ENCODE measurements around the gene MPZL2.

GRCh38 chr11:118241764-118242098, 22.4 kb downstream of the MPZL2 start:
- TF ChIP-seq EZH2 (IDR thresholded peaks at IDR 0.05) (no peak), CTCF (IDR thresholded peaks at IDR 0.05) (no peak), EZH2phosphoT487 (IDR thresholded peaks at IDR 0.05) (no peak)

Data from neural progenitor cell (in vitro differentiated cells).